Measurements from ENCODE around the gene ALLC.

DNA sequence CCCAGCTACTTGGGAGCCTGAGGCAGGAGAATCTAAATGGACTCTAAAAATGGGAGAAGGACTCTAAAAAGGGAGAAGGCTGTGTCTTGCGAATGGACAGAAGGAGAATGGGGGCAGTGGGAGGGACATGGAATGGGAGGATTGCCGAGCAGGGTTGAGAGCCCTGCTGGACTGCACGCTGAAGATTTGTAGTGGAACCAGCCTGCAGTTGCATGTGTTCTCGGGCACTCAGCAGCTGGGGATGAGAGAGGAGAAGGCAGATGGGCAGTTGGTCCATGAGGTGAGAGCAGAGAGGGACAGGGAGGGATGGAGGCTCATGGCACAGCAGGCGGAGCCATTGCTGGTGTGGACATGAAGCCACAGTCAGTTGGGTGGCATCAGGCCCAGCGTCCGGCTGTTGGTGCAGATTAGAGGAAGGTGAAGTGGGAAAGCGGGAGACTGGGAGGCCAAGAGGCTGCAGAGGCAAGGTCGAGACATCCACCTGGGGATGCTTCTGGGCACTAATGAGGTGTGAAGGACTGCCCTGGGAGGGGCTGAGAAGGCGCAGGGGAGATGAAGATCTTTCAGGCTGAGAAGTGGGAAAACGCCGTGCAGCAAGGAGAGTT is 86.1 kb downstream of the ALLC start:
- TF ChIP-seq, protein P1, sequence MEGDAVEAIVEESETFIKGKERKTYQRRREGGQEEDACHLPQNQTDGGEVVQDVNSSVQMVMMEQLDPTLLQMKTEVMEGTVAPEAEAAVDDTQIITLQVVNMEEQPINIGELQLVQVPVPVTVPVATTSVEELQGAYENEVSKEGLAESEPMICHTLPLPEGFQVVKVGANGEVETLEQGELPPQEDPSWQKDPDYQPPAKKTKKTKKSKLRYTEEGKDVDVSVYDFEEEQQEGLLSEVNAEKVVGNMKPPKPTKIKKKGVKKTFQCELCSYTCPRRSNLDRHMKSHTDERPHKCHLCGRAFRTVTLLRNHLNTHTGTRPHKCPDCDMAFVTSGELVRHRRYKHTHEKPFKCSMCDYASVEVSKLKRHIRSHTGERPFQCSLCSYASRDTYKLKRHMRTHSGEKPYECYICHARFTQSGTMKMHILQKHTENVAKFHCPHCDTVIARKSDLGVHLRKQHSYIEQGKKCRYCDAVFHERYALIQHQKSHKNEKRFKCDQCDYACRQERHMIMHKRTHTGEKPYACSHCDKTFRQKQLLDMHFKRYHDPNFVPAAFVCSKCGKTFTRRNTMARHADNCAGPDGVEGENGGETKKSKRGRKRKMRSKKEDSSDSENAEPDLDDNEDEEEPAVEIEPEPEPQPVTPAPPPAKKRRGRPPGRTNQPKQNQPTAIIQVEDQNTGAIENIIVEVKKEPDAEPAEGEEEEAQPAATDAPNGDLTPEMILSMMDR (IDR thresholded peaks at IDR 0.05 in 4 of 5, conservative IDR thresholded peaks at IDR 0.05 in 1 of 5) = no peak
- TF ChIP-seq POLR2A (IDR thresholded peaks at IDR 0.05) = no peak

All from gastrocnemius medialis (tissue), 4 donors.